Prostate gland (tissue), 2 donors: ENCODE results near the gene CPLANE2. TPM values are rescaled to one million over a fixed set of nuclear protein-coding genes. Genes with fewer than 3 reads are reported as not detected.
A peak's percentile ranks its signal among the peaks of the same experiment; 100 is the strongest.

Source experiments
- DNase-seq: peaks from one replicate; pipeline ENCODE4 v3.0.0-alpha.2; 2019; ENCODE audit warnings: low spot score
- H3K27ac ChIP-seq, 2 donors: fragments of 200-600 bp; sonication (generic); 2 replicates each; pipeline ENCODE4 v1.5.1; 2017 to 2019
- H3K27me3 ChIP-seq: fragments of 200-600 bp; sonication (generic); replicated peaks from 2 replicates; pipeline ENCODE4 v1.5.1; 2019; ENCODE audit not compliant: insufficient read depth
- H3K36me3 ChIP-seq, 2 donors: fragments of 200-600 bp; sonication (generic); 1 replicate in 1 of 2; 2 replicates in 1 of 2; pipeline versions ENCODE4 v1.5.1 to v1.8.1; 2017 to 2019
- H3K4me1 ChIP-seq: fragments of 200-600 bp; sonication (generic); replicated peaks from 2 replicates; pipeline ENCODE4 v1.5.1; 2019
- H3K4me3 ChIP-seq, 2 donors: fragments of 200-600 bp; sonication (generic); 2 replicates each; pipeline ENCODE4 v1.5.1; 2017 to 2019
- H3K9me3 ChIP-seq: fragments of 200-600 bp; sonication (generic); 2 replicates; pipeline ENCODE4 v1.5.1; 2017
- POLR2A ChIP-seq: fragments of 450-650 bp; IDR thresholded peaks from one replicate; pipeline ENCODE4 v1.6.1; 2016; ENCODE audit warnings: antibody characterized with exemption, mild to moderate bottlenecking
- POLR2AphosphoS5 ChIP-seq: sonication (generic); formaldehyde crosslinking; IDR thresholded peaks from one replicate; pipeline ENCODE4 v1.6.1; 2017; ENCODE audit warnings: antibody characterized with exemption
- WGBS: methylation state at CpG from one replicate; pipeline ENCODE4 v1.1.5; 2018; 5-methylcytosine and 5-hydroxymethylcytosine counted together
- intact Hi-C: fragments of 100-400 bp; cut with DNase I; formaldehyde crosslinking; loops from one replicate; pipeline ENCODE4 v1.14.2; 2022
- total RNA-seq, 2 donors: library from RNA; depleted of rRNA; stranded (reverse); fragments of >200 nt; gene quantifications; one replicate each; pipeline ENCODE4 v1.1.0, GENCODE V29; 2016
- TF ChIP-seq, protein P1 (sequence below), 4 experiments: fragments of 200-600 bp in 2 of 4; fragments of 450-650 bp in 2 of 4; sonication (generic) in 2 of 4; IDR thresholded peaks; 1 replicate in 3 of 4; 2 replicates in 1 of 4; pipeline ENCODE4 v1.5.1; 2016 to 2019; ENCODE audit warnings: antibody characterized with exemption in 4 of 4, mild to moderate bottlenecking in 2 of 4, moderate library complexity in 2 of 4

The CPLANE2 gene
- total RNA-seq, 2 donors from 2014 or later, result 5.5 to 12.9 TPM

DNA sequence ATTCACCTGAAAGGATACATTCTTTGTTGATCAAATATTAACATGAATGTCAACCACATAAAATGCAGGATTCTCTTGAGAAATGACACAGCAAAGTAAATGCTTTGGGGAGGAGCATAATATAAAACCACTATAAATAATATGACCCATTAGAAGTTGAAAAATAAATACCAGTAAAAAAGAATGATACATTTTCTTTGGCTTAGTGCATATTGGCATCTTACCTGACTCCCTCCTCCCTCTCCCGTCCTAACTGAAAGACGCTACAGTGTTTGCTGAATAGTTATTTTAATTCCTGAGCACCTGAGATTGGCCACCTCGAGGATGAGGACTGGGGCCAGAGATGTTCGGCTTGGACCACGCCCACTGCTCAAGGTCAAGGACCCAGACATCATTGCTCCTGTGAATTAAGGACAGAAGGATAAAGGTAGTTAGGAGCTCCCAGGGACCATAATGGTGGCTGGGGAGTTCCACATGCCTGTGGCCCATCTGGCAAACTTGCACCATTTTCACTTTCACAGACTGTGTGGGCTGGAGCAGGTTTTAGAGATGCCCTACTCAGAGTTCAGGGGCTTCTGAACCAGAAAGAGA lies 16.4 kb upstream of the CPLANE2 start:
- WGBS, result 56% methylated on average over 5 of the region's 5 CpGs
- Histone ChIP-seq H3K4me3 (no peak overlapping the region), H3K27ac (peak overlapping the region in 1 of 2 donors; percentile 20), H3K36me3 (peaks cover 4 to 7% of the 10 kb centered on the region in 2 donors), H3K9me3 (no peaks in the 10 kb centered on the region), H3K27me3 (no peaks in the 10 kb centered on the region), H3K4me1 (peaks cover 4% of the 10 kb centered on the region)
- no peak for DNase-seq
- intact Hi-C loops, result no loop called here
- TF ChIP-seq, protein P1, sequence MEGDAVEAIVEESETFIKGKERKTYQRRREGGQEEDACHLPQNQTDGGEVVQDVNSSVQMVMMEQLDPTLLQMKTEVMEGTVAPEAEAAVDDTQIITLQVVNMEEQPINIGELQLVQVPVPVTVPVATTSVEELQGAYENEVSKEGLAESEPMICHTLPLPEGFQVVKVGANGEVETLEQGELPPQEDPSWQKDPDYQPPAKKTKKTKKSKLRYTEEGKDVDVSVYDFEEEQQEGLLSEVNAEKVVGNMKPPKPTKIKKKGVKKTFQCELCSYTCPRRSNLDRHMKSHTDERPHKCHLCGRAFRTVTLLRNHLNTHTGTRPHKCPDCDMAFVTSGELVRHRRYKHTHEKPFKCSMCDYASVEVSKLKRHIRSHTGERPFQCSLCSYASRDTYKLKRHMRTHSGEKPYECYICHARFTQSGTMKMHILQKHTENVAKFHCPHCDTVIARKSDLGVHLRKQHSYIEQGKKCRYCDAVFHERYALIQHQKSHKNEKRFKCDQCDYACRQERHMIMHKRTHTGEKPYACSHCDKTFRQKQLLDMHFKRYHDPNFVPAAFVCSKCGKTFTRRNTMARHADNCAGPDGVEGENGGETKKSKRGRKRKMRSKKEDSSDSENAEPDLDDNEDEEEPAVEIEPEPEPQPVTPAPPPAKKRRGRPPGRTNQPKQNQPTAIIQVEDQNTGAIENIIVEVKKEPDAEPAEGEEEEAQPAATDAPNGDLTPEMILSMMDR (IDR thresholded peaks at IDR 0.05), result no peak
- TF ChIP-seq POLR2A, result no peak
- peak; percentile 30 for TF ChIP-seq POLR2AphosphoS5

DNA sequence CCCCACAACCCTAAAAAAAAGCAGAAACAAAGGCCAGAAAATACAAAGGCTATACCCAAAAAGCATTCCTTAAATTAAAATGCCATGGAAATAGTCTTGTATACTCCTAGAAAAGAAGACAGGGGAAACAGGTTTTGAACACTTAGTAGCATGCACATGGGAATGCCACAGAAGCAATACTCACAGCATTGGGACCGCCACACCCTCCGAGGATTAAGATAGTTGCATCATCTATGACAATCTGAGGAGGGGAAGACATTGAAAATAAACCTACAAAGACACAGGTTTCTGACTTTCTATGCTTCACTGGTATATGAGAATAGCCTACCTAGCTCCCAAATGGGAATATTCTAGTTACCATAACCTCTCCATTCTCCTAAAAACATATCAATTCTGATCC lies 15.9 kb upstream of the CPLANE2 start:
- no peak for DNase-seq
- no peak overlapping the region for H3K4me3 ChIP-seq
- TF ChIP-seq, protein P1 (IDR thresholded peaks at IDR 0.05), result no peak
- TF ChIP-seq POLR2AphosphoS5, result no peak
- H3K4me1 ChIP-seq, result peaks cover 8% of the 10 kb centered on the region
- H3K9me3 ChIP-seq, result no peaks in the 10 kb centered on the region
- H3K36me3 ChIP-seq, result peaks cover 4 to 7% of the 10 kb centered on the region in 2 donors
- peak overlapping the region in 1 of 2 donors; percentile 20 for H3K27ac ChIP-seq
- intact Hi-C loops, result no loop called here
- no peaks in the 10 kb centered on the region for H3K27me3 ChIP-seq
- WGBS, result 72% methylated on average over 2 of the region's 2 CpGs

DNA sequence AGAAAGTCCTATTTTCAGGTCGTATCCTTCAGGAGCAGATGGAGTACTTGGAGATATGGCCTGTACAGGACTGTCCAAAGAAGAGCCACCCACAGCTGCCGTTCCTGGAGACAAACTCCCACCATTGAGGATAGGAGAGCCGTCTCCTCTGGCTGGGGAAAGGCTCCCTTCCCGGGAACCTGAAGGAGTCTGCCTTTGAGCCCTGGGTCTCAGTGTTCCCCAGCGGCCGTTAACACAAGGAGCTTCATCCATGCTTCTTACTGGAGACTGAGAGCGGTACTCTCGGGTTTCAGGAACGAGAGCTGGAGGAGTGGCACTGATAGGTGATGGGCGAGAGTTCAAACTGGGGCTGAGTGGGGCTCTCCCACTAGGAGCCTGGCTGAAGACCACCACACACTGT lies 14.4 kb upstream of the CPLANE2 start:
- Histone ChIP-seq H3K9me3 (no peaks in the 10 kb centered on the region), H3K27ac (peak overlapping the region; percentile 83), H3K36me3 (peaks cover 2 to 7% of the 10 kb centered on the region in 2 donors), H3K4me1 (peaks cover 16% of the 10 kb centered on the region), H3K4me3 (no peak overlapping the region), H3K27me3 (no peaks in the 10 kb centered on the region)
- no peak for DNase-seq
- 74% methylated on average over 10 of the region's 10 CpGs for WGBS
- TF ChIP-seq POLR2AphosphoS5 (no peak), POLR2A (no peak)
- TF ChIP-seq, protein P1 (IDR thresholded peaks at IDR 0.05), result no peak
- intact Hi-C loops, result no loop called here

DNA sequence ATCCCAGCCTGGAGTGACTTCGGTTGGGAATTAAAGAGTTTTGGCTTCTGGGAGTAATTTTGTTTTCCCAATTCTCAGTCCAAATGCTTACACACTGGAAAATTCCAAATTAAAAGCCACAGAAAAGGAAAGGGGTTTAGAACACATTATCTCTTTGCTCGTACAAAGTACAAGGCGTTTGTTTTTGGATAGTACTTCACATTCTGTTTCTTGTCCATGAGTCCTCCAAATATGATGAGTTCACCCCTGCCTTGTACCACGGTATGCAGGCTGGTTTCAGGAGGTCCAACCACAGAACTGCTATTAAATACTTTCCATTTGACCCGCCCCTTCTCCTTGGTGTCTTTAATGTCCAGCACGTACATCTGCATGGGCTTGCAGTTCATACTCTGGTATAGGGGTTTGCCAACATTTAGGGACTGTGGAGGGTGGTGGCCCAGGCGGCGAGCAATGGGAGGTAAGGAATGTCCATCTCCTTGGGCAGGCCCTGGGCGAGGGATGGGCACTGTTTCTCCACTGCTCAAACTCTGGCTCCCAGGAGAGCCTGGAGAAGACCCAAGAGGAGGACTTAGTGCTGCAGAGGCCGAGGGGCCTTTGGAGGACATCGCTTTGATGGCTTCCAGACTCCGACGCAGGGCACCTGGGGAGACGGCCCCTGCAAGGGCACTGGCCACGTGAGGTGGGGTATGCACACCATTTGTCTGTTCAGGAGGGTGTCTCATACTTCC lies 13.7 kb upstream of the CPLANE2 start:
- Histone ChIP-seq H3K4me1 (peaks cover 16% of the 10 kb centered on the region), H3K4me3 (no peak overlapping the region), H3K9me3 (no peaks in the 10 kb centered on the region), H3K27me3 (no peaks in the 10 kb centered on the region), H3K36me3 (peaks cover 0 to 5% of the 10 kb centered on the region in 2 donors), H3K27ac (peak overlapping the region; percentile 83)
- intact Hi-C loops, result no loop called here
- no peak for DNase-seq
- WGBS, result 74% methylated on average over 15 of the region's 15 CpGs
- no peak for TF ChIP-seq POLR2A
- TF ChIP-seq, protein P1 (IDR thresholded peaks at IDR 0.05), result no peak
- no peak for TF ChIP-seq POLR2AphosphoS5
